Stimulated activated CD4-positive, alpha-beta T cell treated with anti-CD3 and anti-CD28 coated beads, Interleukin-1b, Interleukin-23, amount 100 ng/mL, for 24 hours (primary cell): Measurements from ENCODE around the gene AGR2.

Experiments used
- DNase-seq, 4 experiments: peaks; one replicate each; pipeline ENCODE4 v3.0.0-alpha.2; 2020; ENCODE audit warnings: low read depth in 4 of 4, low spot score in 1 of 4

Gene AGR2

DNA sequence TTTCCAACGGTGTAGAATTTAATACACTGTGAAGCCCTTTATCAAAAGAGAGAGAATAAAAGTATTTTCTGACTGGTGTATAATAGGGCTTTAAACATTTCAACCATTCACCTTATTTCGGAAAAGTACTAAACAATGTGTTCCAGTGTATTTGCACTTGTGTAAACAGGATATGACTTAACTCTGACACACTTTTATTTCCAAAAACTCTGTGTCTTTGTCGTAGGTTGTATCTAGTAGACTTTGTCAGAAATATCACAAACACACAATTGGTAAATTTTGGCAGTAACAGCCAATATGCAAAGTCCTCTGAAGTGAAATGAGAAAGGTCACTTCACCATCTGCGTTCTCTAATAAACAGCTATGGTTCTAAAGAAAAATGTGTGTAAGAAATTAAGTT lies 61.6 kb downstream of the AGR2 start:
- no peak for DNase-seq

DNA sequence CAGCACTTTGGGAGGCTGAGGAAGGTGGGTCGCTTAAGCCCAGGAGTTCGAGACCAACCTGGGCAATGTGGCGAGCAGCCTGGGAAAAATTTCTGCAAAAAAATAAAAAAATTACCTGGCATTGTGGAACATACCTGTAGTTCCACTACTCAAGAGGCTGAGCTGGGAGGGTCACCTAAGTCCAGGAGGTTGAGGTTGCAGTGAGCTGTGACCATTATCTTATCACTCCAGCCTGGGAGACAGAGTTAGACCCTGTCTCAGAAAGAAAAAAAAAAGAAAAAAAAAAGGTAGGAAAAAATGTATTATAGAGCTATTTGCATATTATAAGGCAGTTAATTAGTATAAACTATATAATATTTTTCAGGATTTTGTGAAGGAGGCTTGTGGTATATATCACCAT lies 62.3 kb downstream of the AGR2 start:
- DNase-seq = no peak
